Measurements from ENCODE around the gene LILRA6.
"Not testable (repeated sequence)": the region's sequence is repeated elsewhere in the genome, so short reads cannot be mapped to it uniquely, and the experiment has no call there.

The LILRA6 gene

GRCh38 chr19:54211235-54211634 is 31.4 kb downstream of the LILRA6 start:
- H3K4me3 Mint-ChIP-seq = peak overlapping the region; percentile 29
- H3K36me3 Mint-ChIP-seq (ENCODE audit: low read depth) = peaks cover 31% of the 10 kb centered on the region
- peaks cover 4% of the 10 kb centered on the region for H3K9me3 Mint-ChIP-seq
- H3K4me1 Mint-ChIP-seq = peaks cover 54% of the 10 kb centered on the region
- H3K27me3 Mint-ChIP-seq = no peaks in the 10 kb centered on the region
- no peak for DNase-seq
- peak overlapping the region; percentile 94 for H3K27ac Mint-ChIP-seq
- ATAC-seq = no peak

- H3K36me3 Mint-ChIP-seq (ENCODE audit: low read depth) = peaks cover 43% of the 10 kb centered on the region
- peak overlapping the region; percentile 29 for H3K4me3 Mint-ChIP-seq
- DNase-seq (peak; percentile 38), ATAC-seq (no peak)
- H3K27me3 Mint-ChIP-seq = no peaks in the 10 kb centered on the region
- peak overlapping the region; percentile 94 for H3K27ac Mint-ChIP-seq
- H3K9me3 Mint-ChIP-seq = peaks cover 4% of the 10 kb centered on the region
- H3K4me1 Mint-ChIP-seq = peaks cover 67% of the 10 kb centered on the region
These were observed 32.6 kb downstream of the LILRA6 start for GRCh38 chr19:54209811-54210494.

- Mint-ChIP-seq H3K4me1 (peaks cover 74% of the 10 kb centered on the region), H3K9me3 (peaks cover 4% of the 10 kb centered on the region), H3K4me3 (no peak overlapping the region), H3K27ac (peak overlapping the region; percentile 94), H3K36me3 (ENCODE audit: low read depth) (peaks cover 50% of the 10 kb centered on the region), H3K27me3 (no peaks in the 10 kb centered on the region)
- ATAC-seq (no peak), DNase-seq (no peak)
These were observed 33.4 kb downstream of the LILRA6 start for GRCh38 chr19:54209058-54209810.

GRCh38 chr19:54208784-54209057 is 33.9 kb downstream of the LILRA6 start:
- DNase-seq (no peak), ATAC-seq (no peak)
- peak overlapping the region; percentile 94 for H3K27ac Mint-ChIP-seq
- H3K4me3 Mint-ChIP-seq = peak overlapping the region; percentile 95
- H3K4me1 Mint-ChIP-seq = peaks cover 79% of the 10 kb centered on the region
- H3K27me3 Mint-ChIP-seq = no peaks in the 10 kb centered on the region
- H3K9me3 Mint-ChIP-seq = peaks cover 4% of the 10 kb centered on the region
- peaks cover 55% of the 10 kb centered on the region for H3K36me3 Mint-ChIP-seq (ENCODE audit: low read depth)

GRCh38 chr19:54207983-54208783 is 34.4 kb downstream of the LILRA6 start:
- peaks cover 60% of the 10 kb centered on the region for H3K36me3 Mint-ChIP-seq (ENCODE audit: low read depth)
- peak overlapping the region; percentile 94 for H3K27ac Mint-ChIP-seq
- peak; percentile 25 for ATAC-seq
- DNase-seq = peak; percentile 76
- H3K9me3 Mint-ChIP-seq = peaks cover 4% of the 10 kb centered on the region
- no peaks in the 10 kb centered on the region for H3K27me3 Mint-ChIP-seq
- H3K4me3 Mint-ChIP-seq = peak overlapping the region; percentile 95
- H3K4me1 Mint-ChIP-seq = peaks cover 84% of the 10 kb centered on the region

- Mint-ChIP-seq H3K9me3 (peaks cover 4% of the 10 kb centered on the region), H3K36me3 (ENCODE audit: low read depth) (peaks cover 66% of the 10 kb centered on the region), H3K27me3 (no peaks in the 10 kb centered on the region), H3K27ac (peak overlapping the region; percentile 94), H3K4me1 (peaks cover 90% of the 10 kb centered on the region), H3K4me3 (peak overlapping the region; percentile 95)
- peak; percentile 53 for ATAC-seq
- no peak for DNase-seq
These were observed 35.0 kb downstream of the LILRA6 start for GRCh38 chr19:54207676-54207982.

GRCh38 chr19:54207193-54207592 is 35.4 kb downstream of the LILRA6 start:
- ATAC-seq, H3K9me3 Mint-ChIP-seq, DNase-seq, H3K27me3 Mint-ChIP-seq: not testable (repeated sequence)
- peaks cover 94% of the 10 kb centered on the region for H3K4me1 Mint-ChIP-seq
- H3K27ac Mint-ChIP-seq = peak overlapping the region; percentile 94
- peaks cover 70% of the 10 kb centered on the region for H3K36me3 Mint-ChIP-seq (ENCODE audit: low read depth)
- H3K4me3 Mint-ChIP-seq = peak overlapping the region; percentile 95

GRCh38 chr19:54206831-54207177 is 35.8 kb downstream of the LILRA6 start:
- Mint-ChIP-seq H3K4me1 (peaks cover 96% of the 10 kb centered on the region), H3K4me3 (peak overlapping the region; percentile 95), H3K36me3 (ENCODE audit: low read depth) (peaks cover 74% of the 10 kb centered on the region), H3K27ac (peak overlapping the region; percentile 94), H3K9me3 (peaks cover 4% of the 10 kb centered on the region), H3K27me3 (no peaks in the 10 kb centered on the region)
- DNase-seq (no peak), ATAC-seq (no peak)

GRCh38 chr19:54206030-54206830 is 36.4 kb downstream of the LILRA6 start:
- DNase-seq (no peak), ATAC-seq (no peak)
- peak overlapping the region; percentile 94 for H3K27ac Mint-ChIP-seq
- H3K4me1 Mint-ChIP-seq = peaks cover 98% of the 10 kb centered on the region
- peaks cover 3% of the 10 kb centered on the region for H3K9me3 Mint-ChIP-seq
- peaks cover 80% of the 10 kb centered on the region for H3K36me3 Mint-ChIP-seq (ENCODE audit: low read depth)
- H3K4me3 Mint-ChIP-seq = peak overlapping the region; percentile 95
- no peaks in the 10 kb centered on the region for H3K27me3 Mint-ChIP-seq

GRCh38 chr19:54204767-54205468 is 37.7 kb downstream of the LILRA6 start:
- Mint-ChIP-seq H3K4me1 (peaks cover 90% of the 10 kb centered on the region), H3K27me3 (peaks cover 5% of the 10 kb centered on the region), H3K9me3 (no peaks in the 10 kb centered on the region), H3K27ac (peak overlapping the region; percentile 100), H3K4me3 (peak overlapping the region; percentile 95), H3K36me3 (ENCODE audit: low read depth) (peaks cover 80% of the 10 kb centered on the region)
- no peak for DNase-seq
- ATAC-seq = no peak

- ATAC-seq (no peak), DNase-seq (no peak)
- Mint-ChIP-seq H3K36me3 (ENCODE audit: low read depth) (peaks cover 75% of the 10 kb centered on the region), H3K27ac (peak overlapping the region; percentile 100), H3K27me3 (peaks cover 5% of the 10 kb centered on the region), H3K4me3 (peak overlapping the region; percentile 95), H3K9me3 (no peaks in the 10 kb centered on the region), H3K4me1 (peaks cover 83% of the 10 kb centered on the region)
These were observed 39.4 kb downstream of the LILRA6 start for GRCh38 chr19:54203151-54203611.

GRCh38 chr19:54201980-54202379 is 40.6 kb downstream of the LILRA6 start:
- H3K36me3 Mint-ChIP-seq (ENCODE audit: low read depth) = peaks cover 63% of the 10 kb centered on the region
- ATAC-seq (no peak), DNase-seq (no peak)
- H3K4me3 Mint-ChIP-seq = peak overlapping the region; percentile 95
- no peaks in the 10 kb centered on the region for H3K9me3 Mint-ChIP-seq
- peak overlapping the region; percentile 100 for H3K27ac Mint-ChIP-seq
- H3K4me1 Mint-ChIP-seq = peaks cover 71% of the 10 kb centered on the region
- H3K27me3 Mint-ChIP-seq = peaks cover 5% of the 10 kb centered on the region

- Mint-ChIP-seq H3K4me3 (peak overlapping the region; percentile 95), H3K27me3 (peaks cover 5% of the 10 kb centered on the region), H3K9me3 (no peaks in the 10 kb centered on the region), H3K27ac (peak overlapping the region; percentile 100), H3K4me1 (peaks cover 65% of the 10 kb centered on the region), H3K36me3 (ENCODE audit: low read depth) (peaks cover 56% of the 10 kb centered on the region)
- no peak for ATAC-seq
- peak; percentile 22 for DNase-seq
These were observed 41.4 kb downstream of the LILRA6 start for GRCh38 chr19:54201172-54201701.
